Uterus (tissue), 2 donors: Measurements from ENCODE around the gene ASIC3.

Experiments
- CTCF ChIP-seq, 4 experiments: fragments of 200-600 bp in 2 of 4; fragments of 450-650 bp in 2 of 4; sonication (generic) in 2 of 4; IDR thresholded peaks; one replicate each; pipeline ENCODE4 v1.5.1; 2016 to 2019; ENCODE audit warnings: antibody characterized with exemption in 4 of 4, mild to moderate bottlenecking in 2 of 4, moderate library complexity in 1 of 4
- POLR2A ChIP-seq, 2 donors: fragments of 450-650 bp; IDR thresholded peaks; one replicate each; pipeline ENCODE4 v1.6.1; 2016; ENCODE audit warnings: antibody characterized with exemption in 2 of 2, mild to moderate bottlenecking in 1 of 2, moderate library complexity in 1 of 2

GRCh38 chr7:151006590-151007300 lies 41.6 kb upstream of the ASIC3 start:
- TF ChIP-seq POLR2A (IDR thresholded peaks at IDR 0.05) (no peak), CTCF (IDR thresholded peaks at IDR 0.05) (no peak)
